Ishikawa (cell line): ENCODE results near the gene WFDC1.

ENCODE experiments used
- CREB1 ChIP-seq: IDR thresholded peaks from 2 replicates; pipeline ENCODE4 v1.6.1; 2012; ENCODE audit warnings: low read depth
- EGR1 ChIP-seq: IDR thresholded peaks from 2 replicates; pipeline ENCODE4 v1.6.1; 2012
- EP300 ChIP-seq: IDR thresholded peaks from 2 replicates; pipeline ENCODE4 v1.6.1; 2012; ENCODE audit warnings: borderline replicate concordance
- MAX ChIP-seq: IDR thresholded peaks from 2 replicates; pipeline ENCODE4 v1.6.1; 2012
- NFIC ChIP-seq: IDR thresholded peaks from 2 replicates; pipeline ENCODE4 v1.6.1; 2012
- REST ChIP-seq: IDR thresholded peaks from 2 replicates; pipeline ENCODE4 v1.6.1; 2012; ENCODE audit warnings: low read depth, mild to moderate bottlenecking
- TAF1 ChIP-seq: IDR thresholded peaks from 2 replicates; pipeline ENCODE4 v1.6.1; 2012; ENCODE audit warnings: low read depth, mild to moderate bottlenecking
- TCF12 ChIP-seq: IDR thresholded peaks from 2 replicates; pipeline ENCODE4 v1.6.1; 2012; ENCODE audit warnings: low read depth
- YY1 ChIP-seq: IDR thresholded peaks from 2 replicates; pipeline ENCODE4 v1.6.1; 2012; ENCODE audit warnings: low read depth

GRCh38 chr16:84334482-84334881 is 39.8 kb downstream of the WFDC1 start:
- no peak for TF ChIP-seq TAF1
- TF ChIP-seq CREB1, result no peak
- no peak for TF ChIP-seq MAX
- no peak for TF ChIP-seq YY1
- TF ChIP-seq REST, result no peak
- no peak for TF ChIP-seq TCF12
- TF ChIP-seq EP300, result no peak
- no peak for TF ChIP-seq NFIC
- no peak for TF ChIP-seq EGR1
